ENCODE measurements around the gene GPR63. TPM values are rescaled to one million over a fixed set of nuclear protein-coding genes. Genes with fewer than 3 reads are reported as not detected.

Gene GPR63
- total RNA-seq, 1 experiment from 2014 or later: 0.54 TPM

- intact Hi-C loops (cut with micrococcal nuclease): no loop called here
- Mint-ChIP-seq H3K9me3 (ENCODE audit: unreplicated experiment) (no peaks in the 10 kb centered on the region), H3K27ac (ENCODE audit: low read depth, unreplicated experiment) (no peak overlapping the region), H3K4me1 (ENCODE audit: insufficient read depth, unreplicated experiment) (no peaks in the 10 kb centered on the region), H3K4me3 (ENCODE audit: unreplicated experiment) (no peak overlapping the region), H3K36me3 (ENCODE audit: insufficient read depth, unreplicated experiment) (no peaks in the 10 kb centered on the region), H3K27me3 (ENCODE audit: insufficient read depth, unreplicated experiment) (peaks cover 11% of the 10 kb centered on the region)
- POLR2A ChIA-PET: no interaction called here
- TF ChIP-seq CTCF (IDR thresholded peaks at IDR 0.05; ENCODE audit: unreplicated experiment): no peak
- BruUV-seq (replicated peaks): no TSS peak
- no peak for DNase-seq (ENCODE audit: unreplicated experiment)
- CTCF ChIA-PET: no interaction called here
These were observed 52.6 kb downstream of the GPR63 start for GRCh38 chr6:96784650-96785049.

GRCh38 chr6:96783307-96783706, 54.0 kb downstream of the GPR63 start:
- H3K27ac Mint-ChIP-seq (ENCODE audit: low read depth, unreplicated experiment): no peak overlapping the region
- intact Hi-C loops (cut with micrococcal nuclease): no loop called here
- no peaks in the 10 kb centered on the region for H3K4me1 Mint-ChIP-seq (ENCODE audit: insufficient read depth, unreplicated experiment)
- no TSS peak for BruUV-seq (replicated peaks)
- DNase-seq (ENCODE audit: unreplicated experiment): no peak
- no peak for TF ChIP-seq CTCF (IDR thresholded peaks at IDR 0.05; ENCODE audit: unreplicated experiment)
- H3K4me3 Mint-ChIP-seq (ENCODE audit: unreplicated experiment): no peak overlapping the region
- peaks cover 23% of the 10 kb centered on the region for H3K27me3 Mint-ChIP-seq (ENCODE audit: insufficient read depth, unreplicated experiment)
- POLR2A ChIA-PET: no interaction called here
- H3K9me3 Mint-ChIP-seq (ENCODE audit: unreplicated experiment): no peaks in the 10 kb centered on the region
- no peaks in the 10 kb centered on the region for H3K36me3 Mint-ChIP-seq (ENCODE audit: insufficient read depth, unreplicated experiment)
- CTCF ChIA-PET: interaction anchor here (0.6 kb wide), 1 partner anchor 274 kb away, joined by 3 read pairs; no protein-coding TSS in a partner anchor

GRCh38 chr6:96781557-96781956, 55.7 kb downstream of the GPR63 start:
- Mint-ChIP-seq H3K4me3 (ENCODE audit: unreplicated experiment) (no peak overlapping the region), H3K36me3 (ENCODE audit: insufficient read depth, unreplicated experiment) (no peaks in the 10 kb centered on the region), H3K27me3 (ENCODE audit: insufficient read depth, unreplicated experiment) (peaks cover 23% of the 10 kb centered on the region), H3K27ac (ENCODE audit: low read depth, unreplicated experiment) (no peak overlapping the region), H3K4me1 (ENCODE audit: insufficient read depth, unreplicated experiment) (no peaks in the 10 kb centered on the region), H3K9me3 (ENCODE audit: unreplicated experiment) (no peaks in the 10 kb centered on the region)
- no TSS peak for BruUV-seq (replicated peaks)
- TF ChIP-seq CTCF (IDR thresholded peaks at IDR 0.05; ENCODE audit: unreplicated experiment): no peak
- intact Hi-C loops (cut with micrococcal nuclease): no loop called here
- no peak for DNase-seq (ENCODE audit: unreplicated experiment)
- ChIA-PET POLR2A (no interaction called here), CTCF (interaction anchor here (0.6 kb wide), 1 partner anchor 274 kb away, joined by 4 read pairs; no protein-coding TSS in a partner anchor)

- no peak overlapping the region for H3K27ac Mint-ChIP-seq (ENCODE audit: low read depth, unreplicated experiment)
- H3K4me3 Mint-ChIP-seq (ENCODE audit: unreplicated experiment): no peak overlapping the region
- H3K36me3 Mint-ChIP-seq (ENCODE audit: insufficient read depth, unreplicated experiment): no peaks in the 10 kb centered on the region
- ChIA-PET CTCF (no interaction called here), POLR2A (no interaction called here)
- intact Hi-C loops (cut with micrococcal nuclease): no loop called here
- no peak for DNase-seq (ENCODE audit: unreplicated experiment)
- TF ChIP-seq CTCF (IDR thresholded peaks at IDR 0.05; ENCODE audit: unreplicated experiment): no peak
- H3K9me3 Mint-ChIP-seq (ENCODE audit: unreplicated experiment): no peaks in the 10 kb centered on the region
- no TSS peak for BruUV-seq (replicated peaks)
- peaks cover 23% of the 10 kb centered on the region for H3K27me3 Mint-ChIP-seq (ENCODE audit: insufficient read depth, unreplicated experiment)
- H3K4me1 Mint-ChIP-seq (ENCODE audit: insufficient read depth, unreplicated experiment): no peaks in the 10 kb centered on the region
These were observed 60.2 kb downstream of the GPR63 start for GRCh38 chr6:96777113-96777512.

Measured in MCF 10A (cell line).